Measurements from ENCODE around the gene PKMYT1. TPM values are rescaled to one million over a fixed set of nuclear protein-coding genes. Genes with fewer than 3 reads are reported as not detected.

The PKMYT1 gene
- total RNA-seq, 2 experiments from 2014 or later: 144 to 145 TPM

- peaks cover 44% of the 10 kb centered on the region for H3K36me3 Mint-ChIP-seq
- no peak overlapping the region for H3K4me3 Mint-ChIP-seq
- H3K4me1 Mint-ChIP-seq: peaks cover 10% of the 10 kb centered on the region
- no peak for DNase-seq
- no peaks in the 10 kb centered on the region for H3K9me3 Mint-ChIP-seq
- no peak overlapping the region for H3K27ac Mint-ChIP-seq
- H3K27me3 Mint-ChIP-seq: peaks cover 7% of the 10 kb centered on the region
These were observed 5.0 kb downstream of the PKMYT1 start for GRCh38 chr16:2975161-2975795.

DNA sequence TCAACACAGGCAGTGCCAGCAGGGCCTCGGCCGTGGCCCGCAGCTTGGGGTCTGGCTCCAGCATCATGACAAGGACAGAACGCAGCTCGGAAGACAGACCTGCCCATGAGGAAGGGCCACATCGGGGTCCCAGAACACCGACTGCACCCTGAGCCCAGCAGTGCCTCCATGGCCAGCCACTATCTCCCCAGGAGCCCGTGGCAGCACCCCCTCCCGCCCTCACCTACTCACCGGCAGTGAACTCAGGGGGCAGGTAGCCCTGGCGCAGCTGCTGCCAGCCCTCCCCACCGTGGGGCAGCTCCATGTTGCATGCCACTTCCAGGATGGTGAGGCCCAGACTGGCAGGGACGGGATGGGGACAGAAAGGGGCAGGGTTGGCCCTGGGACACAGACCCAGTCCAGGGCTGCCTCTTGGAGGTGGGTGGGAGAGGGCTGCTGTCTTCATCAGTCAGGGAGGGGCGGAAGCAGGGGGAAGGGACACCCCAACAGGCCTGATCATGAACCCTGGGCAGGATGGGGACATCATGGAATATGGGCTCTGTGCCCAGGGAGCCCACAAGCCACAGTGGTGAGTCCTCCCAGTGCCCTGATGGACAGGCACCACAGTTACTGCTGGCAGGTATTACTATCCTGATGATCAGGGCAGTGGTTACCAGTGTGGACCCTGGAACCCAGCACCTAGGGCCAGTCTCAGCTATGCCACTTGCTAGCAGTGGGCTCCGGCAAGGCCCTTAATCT, 5.8 kb downstream of the PKMYT1 start:
- H3K4me1 Mint-ChIP-seq: peaks cover 10% of the 10 kb centered on the region
- no peak overlapping the region for H3K4me3 Mint-ChIP-seq
- H3K27ac Mint-ChIP-seq: no peak overlapping the region
- DNase-seq: no peak
- H3K9me3 Mint-ChIP-seq: no peaks in the 10 kb centered on the region
- peaks cover 41% of the 10 kb centered on the region for H3K36me3 Mint-ChIP-seq
- H3K27me3 Mint-ChIP-seq: peaks cover 7% of the 10 kb centered on the region

DNA sequence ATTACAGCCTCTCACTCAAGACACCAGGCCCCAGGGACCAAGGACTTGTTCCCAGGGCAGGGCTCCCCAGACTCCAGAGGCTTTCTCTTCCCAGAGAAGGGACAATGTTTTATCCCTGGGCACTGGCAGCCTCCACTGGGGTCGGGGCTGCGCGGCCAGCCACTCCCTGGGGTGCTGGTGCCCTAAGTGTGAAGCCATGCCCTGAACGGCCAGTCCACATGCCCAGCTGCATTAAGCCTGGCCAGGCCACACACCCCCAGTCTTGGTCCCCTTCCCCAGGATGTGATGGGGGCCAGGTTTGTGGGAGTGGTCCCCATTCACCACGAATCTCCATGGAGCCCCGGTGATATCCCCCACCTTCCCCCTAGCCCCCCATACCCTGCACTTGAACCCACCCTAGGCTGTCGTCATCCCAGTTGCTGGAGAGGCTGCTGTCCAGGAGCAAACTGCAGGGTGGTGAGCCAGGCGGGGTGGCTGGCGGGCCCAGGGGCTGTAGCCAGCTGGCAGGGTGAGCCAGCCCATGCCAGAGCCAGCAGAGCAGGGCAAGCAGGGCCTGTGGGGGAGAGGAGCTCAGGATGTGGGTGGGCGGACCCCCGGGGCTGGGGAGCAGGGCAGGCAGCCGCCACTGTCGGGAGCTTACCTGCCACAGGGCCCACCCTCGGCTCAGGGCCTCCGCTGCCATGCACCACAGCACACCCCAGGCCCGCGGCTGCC, 6.5 kb downstream of the PKMYT1 start:
- H3K9me3 Mint-ChIP-seq: no peaks in the 10 kb centered on the region
- no peak overlapping the region for H3K4me3 Mint-ChIP-seq
- no peak for DNase-seq
- peaks cover 7% of the 10 kb centered on the region for H3K27me3 Mint-ChIP-seq
- H3K27ac Mint-ChIP-seq: no peak overlapping the region
- peaks cover 10% of the 10 kb centered on the region for H3K4me1 Mint-ChIP-seq
- H3K36me3 Mint-ChIP-seq: peaks cover 38% of the 10 kb centered on the region

DNA sequence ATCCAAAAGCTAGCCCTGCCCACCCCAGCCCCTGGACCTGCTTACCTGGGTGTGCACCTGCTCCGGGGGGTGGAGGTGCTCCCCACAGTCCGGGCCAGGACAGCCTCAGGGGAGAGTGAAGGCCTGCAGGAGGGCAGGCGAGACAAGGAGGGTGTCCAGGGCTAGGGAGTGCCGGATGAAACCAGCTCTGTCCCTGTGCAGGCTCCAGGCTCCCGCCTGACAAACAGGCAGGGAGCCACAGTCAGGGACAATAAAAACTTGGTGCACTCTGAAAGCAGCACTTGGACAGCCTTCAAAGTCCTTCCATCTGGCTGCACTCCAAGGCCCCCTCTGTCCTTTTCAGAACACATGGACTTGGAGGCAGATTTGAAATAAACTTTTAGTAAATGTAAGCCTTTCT, 7.2 kb downstream of the PKMYT1 start:
- no peak overlapping the region for H3K27ac Mint-ChIP-seq
- H3K27me3 Mint-ChIP-seq: peaks cover 13% of the 10 kb centered on the region
- no peaks in the 10 kb centered on the region for H3K9me3 Mint-ChIP-seq
- peaks cover 17% of the 10 kb centered on the region for H3K4me1 Mint-ChIP-seq
- no peak overlapping the region for H3K4me3 Mint-ChIP-seq
- peaks cover 36% of the 10 kb centered on the region for H3K36me3 Mint-ChIP-seq
- no peak for DNase-seq

DNA sequence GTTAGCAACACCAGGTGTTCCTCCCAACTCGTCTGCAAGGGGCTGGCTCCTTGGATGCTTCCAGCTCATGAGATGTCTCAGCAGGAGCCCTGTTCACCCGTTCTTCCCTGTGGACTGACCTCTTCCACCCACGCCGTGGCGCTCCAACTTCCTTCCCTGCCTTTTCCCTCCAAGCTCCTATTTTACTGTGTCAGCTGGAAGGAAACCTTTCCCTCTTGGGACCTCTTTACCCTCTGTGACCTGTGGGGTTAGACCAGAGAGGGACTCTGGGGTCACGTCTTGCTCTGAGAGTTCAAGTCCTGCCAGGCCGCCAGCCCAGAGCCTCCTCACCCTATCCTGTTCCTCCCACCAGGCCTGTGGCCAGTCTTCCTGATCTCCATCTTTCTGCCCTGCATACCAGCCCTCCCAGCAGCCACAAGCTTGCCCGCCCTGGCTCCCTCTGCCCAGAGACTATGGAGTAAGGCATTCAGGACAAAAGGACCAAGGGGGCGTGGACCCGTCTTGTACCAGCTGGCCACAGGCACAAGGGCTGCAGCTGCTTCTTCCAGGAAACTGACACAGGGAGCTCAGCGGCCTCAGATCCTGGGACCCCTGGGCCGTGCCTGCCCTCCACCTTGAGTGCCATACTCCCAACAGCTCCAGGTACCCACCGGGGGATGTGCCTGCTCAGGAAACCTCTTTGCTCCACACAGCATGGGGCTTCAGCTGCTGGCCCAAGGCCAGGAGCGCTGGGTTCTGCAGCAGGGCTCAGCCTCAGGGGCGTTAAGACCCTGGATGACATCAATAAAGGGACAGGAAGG, 8.1 kb downstream of the PKMYT1 start:
- Mint-ChIP-seq H3K27me3 (peaks cover 17% of the 10 kb centered on the region), H3K4me1 (peaks cover 17% of the 10 kb centered on the region), H3K27ac (peak overlapping the region; percentile 36), H3K36me3 (peaks cover 30% of the 10 kb centered on the region), H3K4me3 (peak overlapping the region; percentile 16), H3K9me3 (no peaks in the 10 kb centered on the region)
- no peak for DNase-seq

DNA sequence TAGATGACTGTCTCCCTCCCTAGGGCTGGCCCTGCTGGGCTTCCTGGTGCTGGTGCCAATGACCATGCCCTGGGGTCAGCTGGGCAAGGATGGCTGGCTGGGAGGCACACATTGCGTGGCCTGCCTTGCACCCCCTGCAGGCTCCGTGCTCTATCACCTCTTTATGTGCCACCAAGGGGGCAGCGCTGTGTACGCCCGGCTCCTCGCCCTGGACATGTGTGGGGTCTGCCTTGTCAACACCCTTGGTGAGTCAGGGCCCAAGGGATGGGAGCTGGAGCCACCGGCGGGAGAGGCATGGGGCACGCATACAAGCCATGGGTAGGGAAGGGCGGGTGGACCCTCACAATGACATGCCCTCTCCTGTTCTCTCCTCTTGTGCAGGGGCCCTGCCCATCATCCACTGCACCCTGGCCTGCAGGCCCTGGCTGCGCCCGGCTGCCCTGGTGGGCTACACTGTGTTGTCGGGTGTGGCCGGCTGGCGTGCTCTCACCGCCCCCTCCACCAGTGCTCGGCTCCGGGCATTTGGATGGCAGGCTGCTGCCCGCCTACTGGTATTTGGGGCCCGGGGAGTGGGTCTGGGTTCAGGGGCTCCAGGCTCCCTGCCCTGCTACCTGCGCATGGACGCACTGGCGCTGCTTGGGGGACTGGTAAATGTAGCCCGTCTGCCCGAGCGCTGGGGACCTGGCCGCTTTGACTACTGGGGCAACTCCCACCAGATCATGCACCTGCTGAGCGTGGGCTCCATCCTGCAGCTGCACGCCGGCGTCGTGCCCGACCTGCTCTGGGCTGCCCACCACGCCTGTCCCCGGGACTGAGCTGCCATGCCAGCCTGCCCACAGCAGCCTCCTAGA, 8.9 kb downstream of the PKMYT1 start:
- peaks cover 25% of the 10 kb centered on the region for H3K36me3 Mint-ChIP-seq
- peaks cover 17% of the 10 kb centered on the region for H3K4me1 Mint-ChIP-seq
- H3K4me3 Mint-ChIP-seq: peak overlapping the region; percentile 76
- H3K9me3 Mint-ChIP-seq: no peaks in the 10 kb centered on the region
- no peak overlapping the region for H3K27ac Mint-ChIP-seq
- no peak for DNase-seq
- H3K27me3 Mint-ChIP-seq: peaks cover 19% of the 10 kb centered on the region

- H3K9me3 Mint-ChIP-seq: no peaks in the 10 kb centered on the region
- peaks cover 26% of the 10 kb centered on the region for H3K27me3 Mint-ChIP-seq
- DNase-seq: no peak
- H3K27ac Mint-ChIP-seq: no peak overlapping the region
- H3K4me1 Mint-ChIP-seq: peaks cover 19% of the 10 kb centered on the region
- peak overlapping the region; percentile 76 for H3K4me3 Mint-ChIP-seq
- H3K36me3 Mint-ChIP-seq: peaks cover 20% of the 10 kb centered on the region
These were observed 9.7 kb downstream of the PKMYT1 start for GRCh38 chr16:2970563-2970962.

DNA sequence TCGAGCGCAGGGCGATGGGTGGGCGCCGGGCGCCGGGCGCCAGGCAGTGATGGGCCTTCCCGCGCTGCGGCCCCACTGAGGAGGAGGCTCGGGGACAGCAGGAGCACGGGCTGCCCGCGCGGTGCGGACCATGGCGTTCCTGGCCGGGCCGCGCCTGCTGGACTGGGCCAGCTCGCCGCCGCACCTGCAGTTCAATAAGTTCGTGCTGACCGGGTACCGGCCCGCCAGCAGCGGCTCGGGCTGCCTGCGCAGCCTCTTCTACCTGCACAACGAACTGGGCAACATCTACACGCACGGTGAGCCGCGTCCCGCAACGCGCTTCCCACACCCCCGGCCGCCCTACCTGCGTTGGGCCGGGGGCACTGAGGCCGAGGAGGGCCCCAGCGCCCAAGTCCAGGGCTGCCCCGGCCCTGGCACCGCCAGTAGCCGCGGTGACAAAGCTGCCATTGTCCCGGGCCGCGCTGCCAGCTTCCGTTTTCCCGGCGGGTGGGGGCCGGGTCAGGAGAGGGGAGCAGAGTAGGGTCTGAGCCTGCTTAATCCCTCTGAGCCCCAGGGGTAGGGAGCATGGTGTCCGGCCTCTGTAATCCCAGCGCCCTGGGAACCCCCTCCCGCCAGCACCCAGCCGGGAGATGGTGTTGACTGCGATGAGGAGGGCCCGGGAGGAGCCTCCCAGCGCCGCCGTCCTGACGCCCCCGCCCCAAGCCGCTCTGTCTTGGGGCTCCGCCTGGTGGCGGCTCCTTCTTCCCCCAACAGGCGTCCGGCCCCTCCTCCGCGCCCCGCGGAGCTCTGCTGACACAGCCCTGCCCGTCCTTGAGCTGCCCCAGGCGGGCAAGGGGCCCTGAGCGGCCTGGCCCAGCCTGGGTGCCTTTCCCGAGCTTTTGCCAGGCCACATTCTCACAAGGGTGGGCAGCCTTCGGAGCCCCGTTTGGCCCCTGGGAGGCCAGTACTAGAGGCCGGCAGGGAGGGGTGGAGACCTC, 10.4 kb downstream of the PKMYT1 start:
- no peaks in the 10 kb centered on the region for H3K9me3 Mint-ChIP-seq
- H3K36me3 Mint-ChIP-seq: peaks cover 20% of the 10 kb centered on the region
- peak overlapping the region; percentile 76 for H3K4me3 Mint-ChIP-seq
- DNase-seq: peak; percentile 91
- H3K27ac Mint-ChIP-seq: no peak overlapping the region
- H3K4me1 Mint-ChIP-seq: peaks cover 24% of the 10 kb centered on the region
- H3K27me3 Mint-ChIP-seq: peaks cover 32% of the 10 kb centered on the region

DNA sequence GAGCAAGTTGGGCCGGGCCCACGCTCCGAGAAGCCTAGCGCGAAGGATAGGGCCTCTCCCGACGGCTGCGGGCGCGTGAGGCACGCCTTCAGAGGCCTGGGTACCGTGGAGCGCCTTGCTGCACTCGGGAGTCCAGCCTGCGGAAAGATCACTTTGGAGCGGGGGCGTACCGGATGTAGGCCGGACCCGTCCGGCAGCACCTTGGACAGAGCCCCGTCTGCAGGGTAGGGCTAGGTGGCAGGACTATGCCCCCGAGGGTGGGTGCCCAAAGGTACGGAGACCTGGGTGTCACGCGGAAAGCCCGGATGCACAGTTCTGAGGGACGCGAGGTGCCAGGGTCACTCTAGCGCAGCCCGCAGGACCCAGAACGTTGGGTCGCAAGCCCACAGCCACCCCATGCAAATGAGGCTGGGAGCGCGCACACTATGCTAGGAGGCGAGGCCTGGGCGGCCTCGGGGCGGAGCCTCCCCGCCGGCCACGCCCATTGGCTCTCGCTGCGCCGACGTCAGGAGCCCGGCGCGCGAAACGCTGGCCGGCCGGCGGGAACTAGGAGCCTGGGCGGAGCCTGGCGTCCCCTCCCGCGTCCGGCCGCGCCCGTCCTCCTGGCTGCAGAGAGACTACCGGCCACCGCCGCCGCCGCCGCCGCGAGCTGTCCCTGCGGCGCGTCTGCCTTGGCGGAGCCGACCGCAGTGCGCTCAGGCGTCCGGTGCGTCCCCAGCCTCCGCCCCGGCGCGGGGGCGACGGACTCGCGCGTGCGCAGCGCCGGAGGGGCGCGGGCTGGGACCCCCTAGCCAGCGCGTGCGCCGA, 11.3 kb downstream of the PKMYT1 start, which contains the start of gene PAQR4:
Gene PAQR4 (plus strand): TSS at position 611 of the 807 bp plus-strand sequence. CDS start 327 bp downstream, outside the sequence.
- peak; percentile 92 for DNase-seq
- Mint-ChIP-seq H3K9me3 (no peaks in the 10 kb centered on the region), H3K27me3 (peaks cover 39% of the 10 kb centered on the region), H3K4me1 (peaks cover 26% of the 10 kb centered on the region), H3K36me3 (peaks cover 20% of the 10 kb centered on the region), H3K4me3 (peak within 1 kb of the TSS; percentile 76), H3K27ac (no peak within 1 kb of the TSS)

GRCh38 chr16:2968368-2968737, 11.9 kb downstream of the PKMYT1 start:
- no peak for DNase-seq
- Mint-ChIP-seq H3K27me3 (peaks cover 44% of the 10 kb centered on the region), H3K9me3 (no peaks in the 10 kb centered on the region), H3K27ac (no peak overlapping the region), H3K4me1 (peaks cover 26% of the 10 kb centered on the region), H3K36me3 (peaks cover 20% of the 10 kb centered on the region), H3K4me3 (peak overlapping the region; percentile 72)

GRCh38 chr16:2967721-2968161, 12.5 kb downstream of the PKMYT1 start:
- Mint-ChIP-seq H3K27ac (no peak overlapping the region), H3K27me3 (peaks cover 48% of the 10 kb centered on the region), H3K4me1 (peaks cover 29% of the 10 kb centered on the region), H3K4me3 (no peak overlapping the region), H3K9me3 (no peaks in the 10 kb centered on the region), H3K36me3 (peaks cover 19% of the 10 kb centered on the region)
- DNase-seq: no peak

- no peak for DNase-seq
- Mint-ChIP-seq H3K27me3 (peaks cover 53% of the 10 kb centered on the region), H3K36me3 (peaks cover 15% of the 10 kb centered on the region), H3K4me3 (no peak overlapping the region), H3K27ac (no peak overlapping the region), H3K9me3 (no peaks in the 10 kb centered on the region), H3K4me1 (peaks cover 29% of the 10 kb centered on the region)
These were observed 13.0 kb downstream of the PKMYT1 start for GRCh38 chr16:2967211-2967631.

Measured in activated naive CD8-positive, alpha-beta T cell treated with anti-CD3 and anti-CD28 coated beads for 36 hours (primary cell).